Stimulated activated naive CD4-positive, alpha-beta T cell (primary cell): ENCODE results near the gene ZNF276.

Source experiments
- DNase-seq, 6 experiments: peaks; one replicate each; lab custom pipeline; 2025; lab: John Stamatoyannopoulos, UW

The ZNF276 gene

GRCh38 chr16:89785523-89786155 is 64.3 kb downstream of the ZNF276 start:
- peak in 3 of 6 experiments; percentile 32 to 49 (median 35) for DNase-seq

DNA sequence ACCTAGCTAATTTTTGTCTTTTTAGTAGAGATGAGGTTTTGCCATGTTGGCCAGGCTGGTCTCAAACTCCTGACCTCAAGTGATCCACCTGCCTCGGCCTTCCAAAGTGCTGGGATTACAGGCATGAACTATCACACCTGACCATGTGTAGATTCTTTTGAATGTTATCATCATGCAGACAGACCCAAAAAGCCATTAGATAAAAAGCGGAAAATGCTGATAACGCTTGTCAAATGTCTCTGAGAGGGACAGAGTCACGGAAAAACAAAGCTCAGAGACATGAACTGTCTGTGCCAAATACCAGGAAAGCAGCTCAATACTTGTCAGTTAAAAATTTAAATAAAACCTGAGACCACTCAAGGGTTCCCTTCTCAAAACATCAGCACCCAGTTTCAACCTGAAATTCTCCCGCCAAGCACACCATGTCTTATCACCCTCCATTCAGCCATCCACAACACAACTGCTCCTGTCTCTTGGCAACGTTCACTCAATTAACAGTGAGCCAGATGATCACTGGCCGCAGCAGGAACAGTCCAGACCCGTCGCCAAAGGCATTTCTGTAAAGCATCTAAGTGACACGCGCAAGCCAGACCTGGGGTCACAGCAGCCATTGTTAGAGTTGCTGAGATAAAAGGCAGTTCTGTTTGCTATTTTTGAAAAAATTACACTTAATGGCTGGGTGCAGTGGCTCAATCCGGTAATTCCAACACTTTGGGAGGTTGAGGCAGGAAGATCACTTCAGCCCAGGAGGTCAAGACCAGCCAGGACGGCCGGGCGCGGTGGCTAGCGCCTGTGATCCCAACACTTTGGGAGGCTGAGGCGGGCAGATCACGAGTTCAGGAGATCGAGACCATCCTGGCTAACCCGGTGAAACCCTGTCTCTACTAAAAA is 65.4 kb downstream of the ZNF276 start:
- no peak for DNase-seq

- no peak for DNase-seq
These were observed 66.0 kb downstream of the ZNF276 start for GRCh38 chr16:89787365-89787805.
